HG03175 (cell line): ENCODE measurements around the gene KRT28.

ENCODE experiments used
- ATAC-seq: cut with Tn5 transposase; IDR thresholded peaks from one replicate; pipeline ENCODE4 v1.9.1; 2021; ENCODE audit warnings: mild to moderate bottlenecking, moderate library complexity; ENCODE audit not compliant: unreplicated experiment

The KRT28 gene

GRCh38 chr17:40799859-40800258, at the start of gene KRT28:
TSS of gene KRT28 (minus strand) at chr17:40799959. CDS start at chr17:40799893, 66 bp downstream.
- ATAC-seq = no peak

- no peak for ATAC-seq
Observed at GRCh38 chr17:40848583-40849235, 49.0 kb upstream of the KRT28 start.

- no peak for ATAC-seq
Observed at GRCh38 chr17:40846515-40847144, 46.9 kb upstream of the KRT28 start.

GRCh38 chr17:40844671-40845107, 44.9 kb upstream of the KRT28 start:
- ATAC-seq = no peak

GRCh38 chr17:40843242-40843641, 43.5 kb upstream of the KRT28 start:
- no peak for ATAC-seq

GRCh38 chr17:40841246-40841645, 41.5 kb upstream of the KRT28 start:
- ATAC-seq = no peak

- ATAC-seq = no peak
Observed at GRCh38 chr17:40839194-40839593, 39.4 kb upstream of the KRT28 start.

GRCh38 chr17:40836020-40836419, 36.3 kb upstream of the KRT28 start:
- ATAC-seq = no peak

GRCh38 chr17:40833882-40834281, 34.1 kb upstream of the KRT28 start:
- ATAC-seq = no peak

GRCh38 chr17:40832840-40833239, 33.1 kb upstream of the KRT28 start:
- no peak for ATAC-seq

GRCh38 chr17:40830085-40830776, 30.5 kb upstream of the KRT28 start:
- no peak for ATAC-seq

GRCh38 chr17:40828454-40829044, 28.8 kb upstream of the KRT28 start:
- no peak for ATAC-seq

- ATAC-seq = no peak
Observed at GRCh38 chr17:40827746-40828453, 28.1 kb upstream of the KRT28 start.

- no peak for ATAC-seq
Observed at GRCh38 chr17:40825599-40825998, 25.8 kb upstream of the KRT28 start.

- no peak for ATAC-seq
Observed at GRCh38 chr17:40824015-40824832, 24.5 kb upstream of the KRT28 start.

- no peak for ATAC-seq
Observed at GRCh38 chr17:40822132-40822812, 22.5 kb upstream of the KRT28 start, which contains the start of gene KRT10. TSS of gene KRT10 (minus strand) at chr17:40822614. CDS start at chr17:40822585, 29 bp downstream.

GRCh38 chr17:40821536-40821935, 21.8 kb upstream of the KRT28 start:
- no peak for ATAC-seq

- ATAC-seq = no peak
Observed at GRCh38 chr17:40820228-40820838, 20.6 kb upstream of the KRT28 start.

GRCh38 chr17:40819528-40820125, 19.9 kb upstream of the KRT28 start:
- ATAC-seq = no peak
